HG03521 (cell line): ENCODE data around the gene NSFL1C.

Experiments
- ATAC-seq: cut with Tn5 transposase; IDR thresholded peaks from one replicate; pipeline ENCODE4 v1.9.1; 2021; ENCODE audit warnings: mild to moderate bottlenecking, moderate library complexity; ENCODE audit not compliant: unreplicated experiment

The NSFL1C gene

GRCh38 chr20:1486566-1486965, 19.9 kb upstream of the NSFL1C start:
- no peak for ATAC-seq

GRCh38 chr20:1484438-1485116, 17.9 kb upstream of the NSFL1C start:
- no peak for ATAC-seq

DNA sequence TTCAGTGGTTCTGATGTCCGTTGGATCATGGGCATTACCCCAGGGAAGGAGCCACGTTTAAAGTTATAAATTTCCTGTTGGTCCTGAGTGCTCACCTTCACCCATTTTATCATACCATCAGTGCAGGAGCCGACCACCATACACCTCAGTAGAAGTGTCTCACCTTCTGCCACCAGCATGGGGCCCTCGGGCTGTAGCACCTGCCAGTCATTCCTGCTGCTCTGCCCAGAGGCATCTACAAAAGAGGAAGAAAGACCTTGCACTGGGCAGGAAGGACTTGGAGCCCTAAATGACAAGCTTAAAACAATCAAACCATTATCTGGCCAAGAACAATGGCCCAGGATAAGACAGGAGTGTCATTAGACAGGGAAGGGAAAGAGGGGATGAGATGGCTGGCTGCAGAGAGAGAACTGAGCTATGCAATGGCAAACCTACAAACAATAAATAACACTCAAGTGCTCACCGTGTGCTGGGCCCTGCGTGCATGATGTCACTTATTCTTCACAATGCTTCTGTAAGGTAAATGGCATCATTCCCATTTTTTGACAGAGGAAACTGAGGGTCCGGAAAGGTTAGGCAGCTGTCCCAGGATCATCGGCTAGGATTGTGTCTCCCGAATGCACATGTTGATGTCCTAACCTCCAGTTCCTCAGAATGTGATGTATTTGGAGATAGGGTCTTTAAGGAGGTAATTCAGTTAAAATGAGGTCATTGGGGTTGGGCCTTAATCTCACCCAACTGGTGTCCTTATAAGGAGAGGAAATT, 13.4 kb upstream of the NSFL1C start:
- ATAC-seq, result no peak

- no peak for ATAC-seq
Measured at GRCh38 chr20:1478566-1478965, 11.9 kb upstream of the NSFL1C start.

- ATAC-seq, result no peak
Measured at GRCh38 chr20:1477896-1478490, 11.3 kb upstream of the NSFL1C start.

DNA sequence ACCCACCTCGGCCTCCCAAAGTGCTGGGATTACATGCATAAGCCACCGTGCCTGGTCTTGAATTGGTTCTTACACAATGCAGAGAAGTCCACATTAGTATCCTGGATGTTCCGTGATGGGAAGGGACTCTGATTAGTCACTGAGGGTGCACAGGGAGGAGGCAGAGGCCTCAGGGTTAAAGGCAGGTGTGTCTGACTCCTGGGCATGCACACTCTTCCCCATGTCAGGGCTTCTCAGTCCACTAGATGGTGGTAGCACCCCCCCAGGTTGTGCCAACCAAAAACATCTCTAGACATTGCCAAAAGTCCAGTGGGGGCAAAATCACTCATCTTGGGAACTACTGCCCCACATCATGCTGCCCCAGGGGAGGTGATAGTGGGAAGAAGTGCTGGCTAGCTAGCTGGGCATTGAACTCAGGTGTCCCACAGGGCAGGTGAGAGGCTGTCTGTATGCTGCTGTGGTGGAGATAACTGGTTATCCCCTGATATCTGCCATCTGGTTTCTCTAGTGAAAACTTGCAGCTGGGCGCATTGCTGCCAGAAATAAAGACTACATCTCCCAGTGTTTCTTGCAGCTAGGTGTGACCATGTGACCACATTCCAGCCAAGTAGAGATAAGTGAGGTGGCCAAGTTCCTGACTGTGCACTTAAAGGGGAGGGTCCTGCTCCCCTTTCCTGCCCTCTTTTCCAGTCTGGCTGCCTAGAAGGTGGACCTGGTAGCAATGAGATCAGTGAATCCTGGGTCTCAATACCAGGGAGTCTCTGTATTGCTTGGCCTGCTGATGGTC, 8.4 kb upstream of the NSFL1C start:
- no peak for ATAC-seq

- no peak for ATAC-seq
Measured at GRCh38 chr20:1474325-1474724, 7.7 kb upstream of the NSFL1C start.

DNA sequence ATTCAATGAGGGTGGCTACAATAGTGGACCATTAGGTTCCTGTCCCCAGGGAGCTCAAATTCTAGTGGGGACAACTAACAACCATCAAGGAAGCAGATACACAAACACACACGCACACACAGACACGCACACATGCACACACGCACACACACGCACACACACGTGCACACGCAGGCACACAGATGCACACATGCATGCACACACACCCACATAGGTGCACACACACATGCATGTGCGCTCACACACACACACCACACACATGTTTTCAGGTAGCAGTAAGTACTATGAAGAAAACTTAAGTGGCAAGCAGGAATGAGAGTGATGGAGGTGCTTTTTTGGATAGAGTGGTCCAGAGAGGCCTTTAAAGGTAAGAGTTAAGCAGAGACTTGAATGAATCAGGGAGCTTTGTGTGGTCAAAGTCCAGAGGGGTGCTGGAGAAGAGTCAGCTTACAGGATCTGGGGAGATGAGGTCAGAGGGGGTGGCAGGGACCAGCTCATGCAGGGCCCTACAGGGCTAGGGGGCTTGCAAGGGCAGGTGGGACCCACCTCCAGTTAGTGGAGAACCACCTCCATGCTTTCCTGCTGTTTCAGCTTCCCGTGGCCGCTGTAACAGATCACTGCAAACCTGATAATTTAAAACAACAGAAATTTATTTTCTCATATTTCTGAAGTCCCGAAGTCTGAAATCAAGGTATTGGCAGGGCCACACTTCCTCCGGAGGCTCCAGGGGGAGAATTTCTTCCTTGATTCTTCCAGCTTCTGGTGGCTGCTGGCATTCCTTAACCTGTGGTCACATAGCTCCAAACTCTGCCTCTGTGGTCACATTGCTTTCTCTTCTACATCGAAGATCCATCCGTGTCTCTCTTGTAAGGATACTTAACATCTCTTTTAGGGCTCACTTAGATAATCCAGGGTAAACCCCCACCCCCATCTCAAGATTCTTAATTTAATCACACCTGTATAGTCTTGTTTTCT, 6.9 kb upstream of the NSFL1C start:
- ATAC-seq, result no peak

DNA sequence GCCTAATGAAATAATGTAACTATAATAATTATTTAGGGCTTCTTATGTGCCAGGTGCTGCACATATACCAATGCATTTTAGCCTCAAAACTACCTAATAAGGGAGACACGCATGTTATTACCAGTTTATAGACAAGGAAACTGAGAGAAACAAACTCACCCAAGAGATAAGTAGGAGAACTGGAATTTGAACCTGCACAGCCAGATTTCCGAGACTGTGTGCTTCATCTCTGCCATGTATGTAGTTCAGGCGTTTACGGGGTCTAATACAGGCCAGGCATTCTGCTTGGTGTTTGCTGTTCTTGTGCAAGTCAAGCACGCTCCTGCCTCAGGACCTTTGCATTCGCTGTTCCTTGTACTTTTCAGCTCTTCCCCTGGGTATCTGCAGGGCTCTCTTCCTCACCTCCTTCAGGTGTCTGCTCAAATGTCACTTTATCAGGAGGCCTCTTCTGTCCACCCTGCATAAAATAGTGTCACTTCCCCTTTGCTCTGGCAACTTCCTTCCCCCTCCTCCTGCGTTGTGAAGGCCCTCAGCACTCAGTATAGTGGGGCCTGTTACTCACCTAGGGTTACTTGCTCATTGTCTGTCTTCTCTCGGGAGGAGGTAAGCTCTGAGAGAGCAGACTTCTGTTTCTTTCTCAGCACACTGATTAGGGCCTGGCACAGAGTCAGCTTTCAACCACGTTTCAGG, 6.1 kb upstream of the NSFL1C start:
- no peak for ATAC-seq

- ATAC-seq, result no peak
Measured at GRCh38 chr20:1471242-1471641, 4.6 kb upstream of the NSFL1C start.

GRCh38 chr20:1469925-1470571, 3.4 kb upstream of the NSFL1C start:
- no peak for ATAC-seq

- no peak for ATAC-seq
Measured at GRCh38 chr20:1469306-1469905, 2.8 kb upstream of the NSFL1C start.

- no peak for ATAC-seq
Measured at GRCh38 chr20:1468117-1468624, 1.5 kb upstream of the NSFL1C start.

DNA sequence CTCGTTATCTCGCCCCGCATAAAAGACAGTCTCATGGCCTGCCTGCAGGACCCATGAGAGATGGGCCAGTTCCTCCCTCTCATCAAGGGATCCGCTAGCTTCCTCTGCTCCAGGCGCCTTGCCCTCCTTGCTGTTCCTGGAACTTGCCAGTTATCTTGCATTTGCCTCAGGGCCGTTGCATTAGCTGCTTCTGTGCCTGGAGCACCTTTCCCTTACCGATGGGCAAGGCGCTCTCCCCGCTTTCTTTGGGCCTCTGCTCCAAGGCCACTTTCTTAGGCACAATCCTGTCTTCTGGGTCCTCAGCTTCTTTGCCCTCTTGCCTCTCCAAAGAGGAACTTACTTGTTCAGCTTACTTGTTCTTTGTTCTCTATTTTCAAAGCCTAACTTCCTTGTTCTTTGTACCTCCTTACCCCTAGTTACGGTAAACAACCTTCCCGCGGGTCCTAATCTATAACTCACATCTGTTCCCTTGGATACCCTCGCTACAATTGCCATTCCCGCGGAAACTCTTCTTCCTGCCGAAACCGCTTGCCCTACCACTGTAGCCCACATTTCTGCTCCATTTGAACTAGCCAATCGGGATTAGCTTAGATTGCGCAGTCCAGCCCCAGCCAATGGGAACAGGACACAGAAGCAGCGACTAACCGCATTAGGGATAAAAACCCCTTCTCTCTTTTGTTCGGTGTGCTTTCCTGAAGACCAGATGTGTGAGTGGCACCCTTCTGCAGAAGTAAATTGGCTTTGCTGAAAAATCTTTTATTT, 887 bp upstream of the NSFL1C start:
- ATAC-seq, result no peak

DNA sequence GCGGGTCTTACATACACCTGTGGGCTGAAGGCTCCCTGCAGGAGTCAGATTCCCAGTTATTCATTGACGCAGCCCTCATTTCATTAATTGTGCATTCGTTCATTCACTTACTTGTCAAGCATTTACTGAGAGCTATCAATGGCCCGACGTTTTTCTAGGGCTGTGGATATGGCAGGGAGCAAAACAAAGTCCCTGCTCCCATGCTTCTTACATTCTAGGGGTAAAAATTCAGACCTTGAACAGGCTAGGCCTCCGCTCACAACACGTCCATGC, 369 bp upstream of the NSFL1C start:
- ATAC-seq, result no peak

- no peak for ATAC-seq
Measured at GRCh38 chr20:1465470-1466210, 1.0 kb downstream of the NSFL1C start.

GRCh38 chr20:1463971-1464570, 2.6 kb downstream of the NSFL1C start:
- no peak for ATAC-seq
